NCI-H1436 treated with DMSO at 0.1 percent for 48 hours (cell line): Measurements from ENCODE around the gene ZSCAN21.

ENCODE experiments used
- DNase-seq: peaks from one replicate; lab custom pipeline; 2025; lab: John Stamatoyannopoulos, UW

ZSCAN21 gene

DNA sequence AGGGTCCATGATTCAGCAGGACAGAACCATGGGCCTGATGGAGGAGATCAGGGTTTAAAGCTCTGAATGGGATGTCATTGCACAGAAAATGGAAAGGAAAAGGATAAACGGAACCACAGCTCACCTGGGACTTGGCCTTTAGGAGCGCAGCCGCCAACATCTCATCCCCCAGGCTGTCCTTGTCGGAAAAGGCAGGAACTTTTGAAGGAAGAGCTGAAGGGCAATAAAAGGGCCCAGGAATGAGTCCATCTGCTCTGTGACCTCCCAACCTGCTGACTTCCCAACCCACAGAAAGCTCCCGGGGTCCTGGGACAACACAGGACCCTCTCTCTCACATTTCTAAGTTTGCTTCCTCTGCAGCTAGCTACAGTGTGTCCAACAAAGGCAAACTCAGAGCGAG lies 25.8 kb downstream of the ZSCAN21 start:
- DNase-seq, result no peak

DNA sequence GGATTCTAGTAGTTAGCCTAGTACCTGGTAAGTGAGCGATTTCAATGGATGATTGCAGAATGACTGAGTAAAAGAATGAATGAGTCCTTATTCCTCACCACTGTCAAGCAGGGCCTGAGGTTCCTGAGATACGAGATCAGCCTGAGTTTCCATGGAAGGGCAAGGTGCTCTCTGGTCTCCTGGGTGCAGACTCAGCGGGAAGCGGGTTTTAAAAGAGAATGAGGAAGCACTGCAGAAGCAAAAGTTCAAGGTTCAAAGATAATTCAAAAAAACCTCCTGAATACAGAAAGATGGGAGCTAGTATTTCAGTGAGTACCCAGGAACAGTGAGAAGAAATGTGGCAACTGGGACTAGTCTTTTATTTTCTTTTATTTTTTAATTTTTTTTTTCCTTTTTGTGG lies 27.6 kb downstream of the ZSCAN21 start:
- no peak for DNase-seq

DNA sequence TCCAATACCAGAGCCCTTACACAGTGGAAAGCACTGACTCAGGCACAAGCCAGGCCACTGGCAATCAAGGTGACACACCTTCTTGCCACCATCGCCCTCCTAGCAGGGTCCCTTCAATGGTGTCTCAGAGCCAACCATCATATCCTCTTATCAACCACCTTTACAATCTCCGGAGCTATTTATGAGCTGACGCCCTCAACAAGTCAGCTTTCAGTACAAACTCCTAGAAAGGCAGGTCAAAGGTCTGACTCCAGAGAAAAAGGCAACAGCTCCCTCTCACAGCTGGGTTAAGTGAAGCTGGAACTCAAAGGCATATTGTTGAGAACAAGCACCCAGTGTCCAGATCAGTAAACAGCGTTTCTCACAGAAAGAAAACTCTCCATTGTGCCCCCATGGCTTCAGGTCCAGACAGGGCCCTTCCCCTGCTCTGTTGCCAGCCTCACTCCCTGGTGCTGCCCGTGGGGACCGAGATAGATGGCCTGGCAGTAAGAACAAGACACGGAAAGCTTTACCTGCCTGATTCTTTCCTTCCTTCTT lies 29.5 kb downstream of the ZSCAN21 start:
- DNase-seq, result no peak

DNA sequence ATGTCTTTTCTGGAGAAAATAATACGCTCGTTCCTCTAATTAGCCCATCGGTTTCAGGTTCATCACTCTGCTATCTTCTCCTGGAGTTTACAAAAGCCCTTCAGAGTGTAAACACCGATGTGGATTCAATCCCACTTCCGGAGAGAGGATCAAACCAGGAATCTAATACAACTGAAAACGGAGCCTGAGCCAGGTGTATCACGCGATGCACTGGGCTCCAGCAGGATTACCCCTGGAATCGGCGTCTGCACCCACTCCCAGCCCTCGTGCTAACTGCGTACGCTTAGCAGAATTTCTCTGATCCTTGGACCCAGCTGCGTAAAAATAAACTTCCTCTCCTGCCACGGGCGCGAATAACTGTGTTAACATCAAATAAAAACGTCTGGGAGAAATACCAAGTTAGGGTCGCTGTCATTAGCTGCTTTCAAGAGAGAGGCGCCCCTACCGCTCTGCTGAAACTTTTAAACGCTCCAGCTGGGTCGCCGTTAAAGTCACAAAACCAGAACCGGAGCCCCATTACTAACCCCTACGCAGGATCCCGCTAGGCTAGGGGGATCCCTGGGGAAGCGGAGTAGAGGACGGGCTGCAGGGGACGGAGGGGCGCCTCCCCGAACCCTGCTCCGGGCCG lies 31.4 kb downstream of the ZSCAN21 start:
- DNase-seq, result no peak

DNA sequence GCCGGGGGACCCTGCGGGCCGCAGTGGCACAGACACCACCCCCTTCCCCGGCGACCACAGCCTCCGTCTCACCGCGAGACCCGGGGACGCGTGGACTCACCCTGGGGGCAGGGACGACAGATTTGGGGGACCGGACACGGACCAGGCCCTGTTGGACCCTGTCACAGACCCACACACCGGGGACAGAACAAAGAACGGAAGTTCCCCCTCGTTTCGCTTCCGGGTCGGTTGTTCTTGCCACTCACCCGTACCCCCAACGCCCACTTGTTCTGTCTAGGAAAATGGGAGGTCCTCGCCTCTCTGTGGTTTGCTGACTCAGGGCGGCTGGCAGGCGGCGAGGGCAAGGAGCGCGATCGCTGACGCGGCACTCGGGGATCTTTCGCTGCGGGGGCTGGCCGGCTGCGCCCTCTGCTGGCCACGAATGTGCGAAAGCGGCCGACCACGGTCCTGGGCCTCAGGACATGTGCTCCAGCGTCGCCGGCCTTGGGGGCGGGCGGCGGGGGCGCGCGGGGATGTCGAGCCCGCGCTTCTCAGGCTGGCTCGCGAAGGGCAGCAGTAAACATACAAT lies 32.0 kb downstream of the ZSCAN21 start, which contains the start of gene ZNF3:
ZNF3 (minus strand) TSS at position 189 of the 568 bp plus-strand sequence. CDS start 4,366 bp downstream, outside the sequence.
- DNase-seq, result peak; percentile 80

DNA sequence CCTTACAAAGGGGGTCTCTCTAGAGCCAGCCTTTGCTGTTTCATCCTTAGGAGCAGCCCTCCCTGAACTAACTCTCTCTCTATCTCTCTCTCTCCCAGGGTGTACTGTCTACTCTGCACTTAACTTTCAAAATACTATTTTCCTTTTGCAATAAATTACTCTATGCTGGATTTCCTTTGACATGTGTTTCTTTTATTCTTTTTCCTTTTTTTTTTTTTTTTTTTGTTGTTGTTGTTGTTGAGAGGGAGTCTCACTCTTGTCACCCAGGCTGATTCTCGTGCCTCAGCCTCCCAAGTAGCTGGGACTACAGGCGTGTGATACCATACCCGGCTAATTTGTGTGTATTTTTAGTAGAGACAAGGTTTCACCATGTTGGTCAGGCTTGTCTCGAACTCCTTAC lies 33.4 kb downstream of the ZSCAN21 start:
- no peak for DNase-seq

DNA sequence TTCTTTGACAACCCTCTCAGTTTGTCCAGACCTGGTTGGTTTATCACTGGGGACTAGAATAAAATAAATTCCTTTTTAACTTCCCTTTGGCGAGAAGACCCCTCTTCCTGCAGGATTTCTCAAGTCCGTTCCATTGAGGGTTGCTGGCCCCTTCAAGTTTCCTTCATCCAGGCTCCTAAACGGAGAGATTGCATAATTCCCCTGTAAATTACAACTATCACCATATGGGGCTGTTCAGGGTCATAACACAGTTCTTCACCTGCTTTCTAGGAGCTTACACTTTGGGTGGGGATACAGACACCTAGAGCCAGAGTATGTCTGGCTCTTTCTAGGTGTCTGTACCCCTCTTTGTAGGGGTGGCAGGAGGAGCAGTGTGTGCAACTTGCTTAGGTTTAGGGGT lies 35.9 kb downstream of the ZSCAN21 start:
- no peak for DNase-seq

DNA sequence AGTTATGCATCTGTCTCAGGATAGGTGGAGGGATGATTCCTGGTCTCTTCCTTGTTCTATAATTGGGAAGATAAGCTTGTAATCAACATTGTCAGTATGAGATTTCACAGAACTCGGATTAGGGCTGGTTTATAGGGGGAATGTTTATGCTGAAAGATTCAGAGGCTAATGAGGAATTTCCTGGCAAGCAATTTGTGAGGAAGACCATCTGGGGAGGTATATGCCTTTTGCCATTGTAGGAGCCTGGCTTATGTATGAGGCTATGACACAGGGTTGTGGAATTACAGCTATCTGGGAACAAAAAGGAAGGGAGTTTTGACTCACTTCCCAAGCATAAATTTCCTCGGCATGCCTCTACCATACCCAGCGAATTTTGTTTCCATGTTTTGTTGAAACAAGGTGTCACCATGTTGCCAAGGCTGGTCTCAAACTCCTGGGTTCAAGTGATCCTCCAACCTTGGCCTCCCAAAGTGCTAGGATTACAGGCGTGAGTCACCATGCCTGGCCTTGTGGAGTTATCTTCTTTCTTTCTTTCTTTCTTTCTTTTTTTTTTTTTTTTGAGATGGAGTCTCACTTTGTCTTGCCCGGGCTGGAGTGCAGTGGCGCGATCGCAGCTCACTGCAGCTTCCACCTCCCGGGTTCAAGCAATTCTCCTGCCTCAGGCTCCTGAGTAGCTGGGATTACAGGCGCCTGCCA lies 37.6 kb downstream of the ZSCAN21 start:
- no peak for DNase-seq

DNA sequence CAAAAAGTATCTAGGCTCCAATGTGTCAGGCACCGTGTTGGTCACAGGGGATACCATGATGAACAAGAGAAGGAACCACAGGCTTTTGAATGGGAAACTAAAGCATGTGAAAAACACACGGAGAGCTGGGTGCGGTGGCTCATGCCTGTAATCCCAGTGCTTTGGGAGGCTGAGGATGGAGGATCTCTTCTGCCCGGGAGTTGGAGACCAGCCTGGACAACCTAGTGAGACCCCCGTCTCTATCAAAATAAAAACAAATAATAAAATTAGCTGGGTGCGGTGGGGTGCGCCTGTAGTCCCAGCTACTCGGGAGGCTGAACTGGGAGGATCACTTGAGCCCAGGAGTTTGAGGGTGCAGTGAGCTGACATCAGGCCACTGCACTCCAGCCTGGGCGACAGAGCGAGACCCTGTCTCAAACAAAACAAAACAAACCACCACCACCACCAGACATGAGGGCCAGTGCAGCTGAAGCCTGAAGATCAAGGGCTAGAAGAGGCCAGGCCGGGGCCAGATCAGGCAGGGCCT lies 38.6 kb downstream of the ZSCAN21 start:
- no peak for DNase-seq

DNA sequence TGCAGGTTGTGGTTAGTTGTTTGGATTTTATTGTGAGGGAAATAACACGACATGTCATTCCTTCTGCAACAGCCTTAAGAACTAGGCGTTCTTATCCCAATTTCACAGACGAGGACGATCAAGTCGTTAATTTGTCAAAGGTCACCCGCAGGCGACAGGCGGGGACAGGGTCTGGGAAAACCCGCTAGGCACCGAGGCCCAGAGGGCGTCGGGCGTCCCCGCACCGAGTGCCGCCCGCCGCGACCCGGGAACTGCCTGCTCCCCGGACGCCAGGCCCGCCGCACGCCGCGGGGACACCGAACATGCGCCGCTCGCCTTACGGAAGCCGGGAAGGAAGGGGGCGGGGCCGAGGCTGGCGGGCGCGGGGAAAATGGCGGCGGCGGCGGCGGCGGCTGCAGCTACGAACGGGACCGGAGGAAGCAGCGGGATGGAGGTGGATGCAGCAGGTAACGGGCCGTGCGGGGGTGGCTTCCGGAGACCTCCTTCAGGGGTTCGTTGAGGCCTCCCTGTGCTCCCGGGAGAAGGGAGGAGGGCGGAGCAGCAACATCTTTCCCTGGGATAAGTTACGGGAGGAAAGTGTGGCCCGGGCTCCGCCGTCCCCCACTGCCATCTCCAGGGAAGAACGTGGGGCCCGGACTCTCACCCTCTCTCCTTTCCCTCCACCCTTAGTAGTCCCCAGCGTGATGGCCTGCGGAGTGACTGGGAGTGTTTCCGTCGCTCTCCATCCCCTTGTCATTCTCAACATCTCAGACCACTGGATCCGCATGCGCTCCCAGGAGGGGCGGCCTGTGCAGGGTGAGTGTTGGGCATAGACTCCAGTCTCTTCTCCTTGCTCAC lies 39.3 kb downstream of the ZSCAN21 start, which contains the start of gene COPS6:
COPS6 (plus strand) TSS at position 349 of the 837 bp plus-strand sequence; CDS start at position 371, 22 bp downstream.
- no peak for DNase-seq

DNA sequence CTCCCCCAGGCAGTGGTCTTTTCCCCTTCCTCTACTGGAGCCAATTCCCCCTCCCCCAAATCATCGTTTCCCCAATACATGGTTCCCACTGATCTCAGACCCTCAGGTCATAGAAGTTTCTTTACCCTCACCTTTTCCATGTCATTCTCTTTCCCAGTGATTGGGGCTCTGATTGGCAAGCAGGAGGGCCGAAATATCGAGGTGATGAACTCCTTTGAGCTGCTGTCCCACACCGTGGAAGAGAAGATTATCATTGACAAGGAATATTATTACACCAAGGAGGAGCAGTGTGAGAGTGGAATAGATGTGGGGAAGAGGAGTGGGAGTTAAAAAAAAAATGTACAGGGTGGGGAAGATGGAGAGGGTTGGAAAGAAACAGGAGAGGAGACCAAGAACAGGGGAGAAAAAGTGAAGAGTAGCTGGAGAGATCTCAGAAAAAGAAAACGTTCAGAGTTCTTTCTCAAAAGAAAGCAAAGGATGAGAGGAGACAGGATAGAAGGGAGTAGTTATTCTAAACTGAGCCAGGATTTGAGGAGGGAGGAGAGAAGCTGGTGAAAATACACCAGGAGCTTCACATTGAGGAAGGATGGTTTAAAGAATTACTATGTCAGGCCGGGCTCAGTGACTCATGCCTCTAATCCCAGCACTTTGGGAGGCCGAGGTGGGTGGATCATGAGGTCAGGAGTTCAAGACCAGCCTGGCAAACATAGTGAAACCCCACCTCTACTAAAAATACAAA lies 40.1 kb downstream of the ZSCAN21 start:
- no peak for DNase-seq

DNA sequence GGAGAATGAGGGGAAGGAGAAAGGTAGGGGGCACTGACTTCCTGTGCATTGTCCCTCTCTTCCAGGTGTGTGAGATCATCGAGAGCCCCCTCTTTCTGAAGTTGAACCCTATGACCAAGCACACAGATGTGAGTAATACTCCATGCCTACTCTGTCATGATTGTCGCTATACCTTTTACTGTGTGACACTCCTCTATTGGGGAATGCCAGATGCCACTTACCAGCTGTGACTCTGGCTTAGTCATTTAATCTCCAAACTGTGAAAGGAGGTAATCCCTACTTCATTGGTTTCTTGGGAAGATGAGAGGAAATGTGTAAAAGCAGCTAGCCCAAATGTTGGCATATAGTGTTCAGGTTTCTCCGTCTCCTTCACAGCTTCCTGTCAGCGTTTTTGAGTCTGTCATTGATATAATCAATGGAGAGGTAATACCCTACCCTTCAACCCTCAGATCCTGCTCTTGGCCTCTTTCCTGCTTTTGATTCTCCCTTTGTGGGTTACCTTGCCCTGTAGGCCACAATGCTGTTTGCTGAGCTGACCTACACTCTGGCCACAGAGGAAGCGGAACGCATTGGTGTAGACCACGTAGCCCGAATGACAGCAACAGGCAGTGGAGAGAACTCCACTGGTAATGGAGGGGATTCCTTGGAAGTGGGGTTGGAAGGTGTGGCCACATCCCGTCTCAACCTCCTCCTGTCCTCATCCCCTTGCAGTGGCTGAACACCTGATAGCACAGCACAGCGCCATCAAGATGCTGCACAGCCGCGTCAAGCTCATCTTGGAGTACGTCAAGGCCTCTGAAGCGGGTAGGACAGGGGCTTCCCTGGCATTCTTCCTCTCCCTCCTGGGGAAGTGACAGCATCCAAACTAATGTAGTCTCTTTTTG lies 41.2 kb downstream of the ZSCAN21 start:
- no peak for DNase-seq

DNA sequence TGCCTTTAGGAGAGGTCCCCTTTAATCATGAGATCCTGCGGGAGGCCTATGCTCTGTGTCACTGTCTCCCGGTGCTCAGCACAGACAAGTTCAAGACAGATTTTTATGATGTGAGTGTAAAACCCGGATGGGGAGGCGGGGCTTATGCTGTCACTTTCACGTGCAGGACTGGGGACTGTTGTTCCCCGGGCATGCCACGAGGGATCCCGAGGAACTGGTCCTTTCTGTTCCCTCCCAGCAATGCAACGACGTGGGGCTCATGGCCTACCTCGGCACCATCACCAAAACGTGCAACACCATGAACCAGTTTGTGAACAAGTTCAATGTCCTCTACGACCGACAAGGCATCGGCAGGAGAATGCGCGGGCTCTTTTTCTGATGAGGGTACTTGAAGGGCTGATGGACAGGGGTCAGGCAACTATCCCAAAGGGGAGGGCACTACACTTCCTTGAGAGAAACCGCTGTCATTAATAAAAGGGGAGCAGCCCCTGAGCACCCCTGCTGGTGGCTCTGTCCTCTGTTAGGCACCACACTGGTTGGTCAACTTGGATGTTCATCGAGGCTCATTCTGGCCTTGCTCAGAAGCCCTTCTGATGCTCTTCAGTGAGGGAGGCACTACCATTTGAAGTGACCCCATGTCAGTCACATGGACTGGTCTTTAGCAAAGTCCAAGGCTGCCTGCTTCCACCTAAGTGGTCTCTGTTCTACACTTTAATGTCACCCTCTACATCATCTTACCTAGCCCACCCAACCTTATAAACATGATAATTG lies 42.0 kb downstream of the ZSCAN21 start:
- DNase-seq, result no peak

DNA sequence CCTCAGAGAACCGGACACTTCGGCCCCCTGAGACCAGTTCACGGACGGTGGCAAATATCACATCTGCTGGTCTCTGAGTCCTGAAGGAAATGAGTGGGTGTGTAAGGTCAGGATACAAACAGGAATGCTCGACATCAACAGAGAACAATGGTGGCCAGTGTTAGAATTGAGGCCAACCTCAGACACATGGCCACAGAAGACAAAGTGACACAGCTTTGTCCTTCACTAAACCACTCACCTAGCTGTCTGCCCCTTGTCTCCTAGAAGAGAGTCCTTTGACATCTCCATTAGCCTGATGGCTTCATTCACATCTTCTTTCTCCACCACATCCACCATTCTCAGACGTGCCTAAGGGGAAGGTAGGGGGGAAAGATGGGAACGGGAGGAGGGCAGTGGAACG lies 43.5 kb downstream of the ZSCAN21 start:
- no peak for DNase-seq

DNA sequence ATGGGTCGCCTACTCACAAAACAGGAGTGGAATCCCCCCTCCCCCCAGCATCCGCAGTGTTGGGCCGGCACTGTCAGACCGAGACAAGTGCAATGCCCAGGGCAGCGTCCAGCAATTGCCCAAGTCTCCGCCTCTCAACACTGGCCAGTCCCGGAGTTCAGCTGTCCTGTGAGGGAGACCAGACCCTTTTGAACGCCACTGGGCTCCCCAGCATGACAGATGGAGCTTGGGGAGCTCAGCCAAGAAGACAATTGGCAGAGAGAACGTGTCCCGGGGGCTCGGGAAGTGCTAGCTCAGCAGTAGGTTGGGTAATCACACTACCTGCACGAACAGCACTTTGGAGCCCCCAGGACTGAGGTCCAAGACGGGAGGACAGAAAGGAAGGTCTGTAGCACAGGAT lies 43.9 kb downstream of the ZSCAN21 start:
- no peak for DNase-seq

DNA sequence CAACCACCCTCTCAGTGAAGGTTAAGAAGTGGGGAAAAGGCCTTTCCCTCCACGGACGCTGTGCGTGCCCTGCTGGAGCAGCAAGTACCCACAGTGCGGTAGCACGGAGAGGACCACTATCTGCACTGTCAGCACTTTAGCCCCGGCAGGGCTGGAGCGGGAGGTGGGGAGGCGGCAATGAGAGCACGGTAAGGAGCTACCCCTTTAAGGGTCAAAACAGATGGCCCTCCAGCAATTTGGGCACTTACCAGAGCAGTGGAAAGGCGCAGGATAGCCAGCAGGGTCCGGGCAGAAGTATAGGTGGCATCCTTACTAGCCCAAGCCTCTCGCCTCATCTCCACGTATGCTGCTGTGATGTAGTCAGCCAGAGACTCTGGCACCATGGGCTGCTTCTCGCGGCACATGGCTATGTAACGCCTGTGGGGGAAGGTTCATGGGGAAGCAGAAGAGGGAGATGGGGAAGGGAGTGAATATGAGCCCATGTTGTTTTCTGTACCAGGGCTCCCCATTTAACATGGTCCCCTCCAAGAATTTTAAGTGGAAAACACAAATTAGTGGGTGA lies 44.4 kb downstream of the ZSCAN21 start:
- DNase-seq, result no peak

DNA sequence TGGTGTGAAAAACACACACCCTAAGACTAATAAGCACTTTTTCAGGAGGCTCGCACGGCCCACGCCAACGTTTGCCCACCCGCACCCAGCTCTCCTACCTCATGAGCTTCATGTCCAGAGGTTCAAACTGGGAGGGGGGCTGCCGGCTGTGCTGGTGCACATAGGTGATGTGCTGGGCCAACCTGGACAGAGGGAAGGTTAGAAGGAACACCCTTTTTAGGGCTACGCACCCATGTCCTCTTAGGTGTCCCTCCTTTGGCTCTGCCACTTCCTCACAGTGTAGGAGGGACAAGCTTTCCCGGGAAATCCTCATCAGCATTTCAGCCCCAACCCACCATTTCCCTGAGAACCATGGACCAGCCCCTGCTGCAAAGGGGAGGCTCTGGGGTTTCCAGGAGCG lies 45.7 kb downstream of the ZSCAN21 start:
- no peak for DNase-seq

DNA sequence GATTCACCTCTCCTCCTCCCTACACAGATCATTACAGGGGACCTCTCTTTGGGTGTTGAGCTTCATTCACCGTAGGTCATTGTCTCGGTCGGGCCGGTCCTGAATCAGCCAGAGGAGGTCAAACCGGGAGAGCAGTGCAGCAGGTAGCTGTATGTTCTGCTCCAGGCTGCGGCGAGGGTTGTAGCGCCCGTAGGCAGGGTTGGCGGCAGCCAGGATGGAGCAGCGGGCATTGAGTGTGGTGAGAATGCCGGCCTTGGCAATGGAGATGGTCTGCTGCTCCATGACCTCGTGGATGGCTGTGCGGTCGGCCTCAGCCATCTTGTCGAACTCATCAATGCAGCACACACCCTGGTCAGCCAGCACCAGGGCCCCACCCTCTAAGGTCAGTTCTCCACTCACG lies 46.1 kb downstream of the ZSCAN21 start:
- no peak for DNase-seq

DNA sequence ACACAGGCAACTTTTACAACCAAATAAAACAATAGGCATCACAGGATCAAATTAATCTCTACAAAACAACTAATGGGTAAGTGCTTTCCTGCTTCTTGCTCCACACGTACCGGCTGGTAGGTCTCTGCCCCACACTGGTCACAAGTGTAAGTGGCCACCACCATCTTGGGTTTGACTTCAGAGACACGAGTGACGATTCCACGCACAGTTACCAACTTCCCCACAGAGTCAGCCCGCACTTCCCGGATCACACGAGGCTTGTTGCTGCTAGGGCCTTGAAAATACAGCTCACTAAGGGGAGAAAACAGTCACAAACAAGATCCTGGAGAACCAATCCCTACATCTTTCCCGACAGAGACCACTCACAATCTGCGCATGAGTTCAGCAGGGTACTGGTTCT lies 49.3 kb downstream of the ZSCAN21 start:
- DNase-seq, result no peak
